MM.1S (cell line): Measurements from ENCODE around the gene WFDC6.

Source experiments
- CTCF ChIP-seq: fragments of 300-600 bp; sonication (generic); IDR thresholded peaks from 2 replicates; pipeline ENCODE4 v1.5.1; 2016; ENCODE audit warnings: antibody characterized with exemption, low read length, mixed read lengths
- EZH2 ChIP-seq: fragments of 300-600 bp; sonication (generic); optimal IDR thresholded peaks from 2 replicates; pipeline ENCODE3; 2017; ENCODE audit warnings: low read depth, mild to moderate bottlenecking, antibody characterized with exemption, low read length, mixed read lengths

GRCh38 chr20:45509091-45509490, 30.2 kb downstream of the WFDC6 start:
- TF ChIP-seq CTCF: no peak
- TF ChIP-seq EZH2: no peak
